ENCODE results near the gene C17orf75. TPM values are rescaled to one million over a fixed set of nuclear protein-coding genes. Genes with fewer than 3 reads are reported as not detected.
A peak's percentile ranks its signal among the peaks of the same experiment; 100 is the strongest.
"Not testable (repeated sequence)": the region's sequence is repeated elsewhere in the genome, so short reads cannot be mapped to it uniquely, and the experiment has no call there.

The C17orf75 gene, protein sequence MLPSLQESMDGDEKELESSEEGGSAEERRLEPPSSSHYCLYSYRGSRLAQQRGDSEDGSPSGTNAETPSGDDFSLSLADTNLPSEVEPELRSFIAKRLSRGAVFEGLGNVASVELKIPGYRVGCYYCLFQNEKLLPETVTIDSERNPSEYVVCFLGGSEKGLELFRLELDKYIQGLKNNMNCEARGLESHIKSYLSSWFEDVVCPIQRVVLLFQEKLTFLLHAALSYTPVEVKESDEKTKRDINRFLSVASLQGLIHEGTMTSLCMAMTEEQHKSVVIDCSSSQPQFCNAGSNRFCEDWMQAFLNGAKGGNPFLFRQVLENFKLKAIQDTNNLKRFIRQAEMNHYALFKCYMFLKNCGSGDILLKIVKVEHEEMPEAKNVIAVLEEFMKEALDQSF
- 52.4 and 73.0 TPM in 2 replicates for total RNA-seq (2014; rRNA removed; shearing (Covaris generic))

DNA sequence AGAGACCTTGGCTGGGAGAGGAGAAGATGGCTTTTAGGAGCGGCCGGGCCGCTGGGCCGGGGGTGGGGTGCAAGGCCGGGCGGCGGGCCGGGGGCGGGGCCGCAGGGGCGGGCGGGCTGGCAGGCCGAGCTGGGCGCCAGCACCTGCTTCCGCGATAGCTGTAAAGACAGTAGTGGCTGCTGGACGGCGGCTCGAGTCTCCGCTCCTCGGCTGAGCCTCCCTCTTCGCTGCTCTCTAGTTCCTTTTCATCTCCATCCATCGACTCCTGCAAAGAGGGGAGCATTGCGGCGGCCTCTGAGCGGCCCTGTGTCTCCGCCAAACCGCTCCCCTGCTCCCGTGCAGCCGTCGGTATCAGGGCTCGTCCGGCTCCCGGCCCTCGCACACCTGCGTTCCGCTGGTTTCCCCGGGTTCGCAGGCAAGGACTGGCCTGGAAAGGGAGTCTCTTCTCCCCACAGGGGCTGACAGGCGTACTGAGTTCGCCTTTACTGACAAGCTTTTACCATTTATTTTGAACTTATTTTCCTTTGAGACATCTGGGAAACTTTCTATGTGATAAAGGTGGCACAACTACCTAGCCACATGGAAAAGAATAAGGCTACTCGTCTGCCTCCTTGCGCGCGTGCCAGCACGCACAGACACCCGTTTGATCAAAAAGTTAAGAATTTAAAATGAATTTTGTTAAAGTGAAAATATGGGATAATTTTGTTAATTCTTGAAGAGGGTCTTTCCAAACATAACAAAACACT is at the start of gene C17orf75:
Gene C17orf75 (minus strand): TSS at position 317 of the 746 bp plus-strand sequence. CDS start 34 bp downstream, at position 283.
- peak within 1 kb of the TSS; percentile 80 for H3K4me3 ChIP-seq (ENCODE audit: insufficient read depth, low read depth, low read length)
- H3K36me3 ChIP-seq (replicated peaks; ENCODE audit: control insufficient read depth, insufficient read depth, low read length), result peaks cover 10% of the 10 kb centered on the region
- no peaks in the 10 kb centered on the region for H3K27me3 ChIP-seq (ENCODE audit: control insufficient read depth, insufficient read depth, low read length)
- DNase-seq, result peak; percentile 91

DNA sequence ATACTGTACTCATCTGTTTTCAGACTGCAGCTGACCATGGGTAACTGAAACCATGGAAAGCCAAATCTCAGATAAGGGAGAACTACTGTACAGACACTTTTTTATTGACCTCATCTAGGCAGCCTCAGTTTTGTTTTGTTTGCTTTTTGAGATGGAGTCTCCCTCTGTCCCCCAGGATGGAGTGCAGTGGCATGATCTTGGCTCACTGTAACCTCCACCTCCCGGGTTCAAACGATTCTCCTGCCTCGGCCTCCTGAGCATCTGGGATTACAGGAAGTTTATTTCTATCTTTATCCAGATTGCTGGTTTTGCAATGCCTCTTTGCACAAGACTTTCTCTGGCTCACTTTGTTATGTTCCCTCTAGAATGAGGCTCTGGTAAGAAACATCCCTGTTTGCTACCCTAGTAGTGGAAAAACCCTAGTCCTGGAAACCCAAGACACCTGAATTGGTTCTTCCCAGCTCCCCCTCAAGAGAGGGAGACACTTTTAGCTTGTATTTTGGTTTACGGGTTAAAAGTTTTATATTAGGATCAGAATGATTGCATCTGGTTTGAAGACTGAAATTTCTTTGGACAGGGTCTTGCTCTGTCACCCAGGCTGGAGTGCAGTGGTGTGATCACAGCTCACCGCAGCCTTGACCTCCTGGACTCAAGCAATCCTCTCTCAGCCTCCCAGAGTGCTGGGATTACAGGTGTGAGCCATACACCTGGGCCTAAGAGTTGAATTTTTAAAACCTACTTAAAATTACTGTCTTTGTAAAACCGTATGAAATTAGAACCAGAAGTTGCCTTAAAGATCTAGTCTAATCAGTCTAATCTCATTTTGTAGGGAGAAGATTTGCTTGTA is 46.9 kb upstream of the C17orf75 start:
- DNase-seq, result no peak
- Histone ChIP-seq H3K27me3 (ENCODE audit: control insufficient read depth, insufficient read depth, low read length) (no peaks in the 10 kb centered on the region), H3K36me3 (replicated peaks; ENCODE audit: control insufficient read depth, insufficient read depth, low read length) (no peaks in the 10 kb centered on the region; the same call in 1 of the 2 replicates), H3K4me3 (ENCODE audit: insufficient read depth, low read depth, low read length) (no peak overlapping the region)

DNA sequence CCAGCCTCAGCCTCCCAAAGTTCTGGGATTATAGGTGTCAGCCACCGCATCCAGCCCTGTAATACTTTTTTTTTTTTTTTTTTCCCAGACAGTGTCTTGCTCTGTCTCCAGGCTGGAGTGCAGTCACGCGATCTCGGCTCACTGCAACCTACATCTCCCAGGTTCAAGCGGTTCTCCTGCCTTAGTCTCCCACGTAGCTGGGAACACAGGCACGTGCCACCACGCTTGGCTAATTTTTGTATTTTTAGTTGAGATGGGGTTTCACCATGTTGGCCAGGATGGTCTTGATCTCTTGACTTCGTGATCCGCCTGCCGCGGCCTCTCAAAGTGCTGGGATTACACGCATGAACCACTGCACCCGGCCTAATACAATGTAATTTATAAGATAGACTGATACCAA is 46.2 kb upstream of the C17orf75 start:
- DNase-seq; H3K4me3 ChIP-seq (ENCODE audit: insufficient read depth, low read depth, low read length); H3K27me3 ChIP-seq (ENCODE audit: control insufficient read depth, insufficient read depth, low read length); H3K36me3 ChIP-seq (replicated peaks; ENCODE audit: control insufficient read depth, insufficient read depth, low read length): not testable (repeated sequence)

DNA sequence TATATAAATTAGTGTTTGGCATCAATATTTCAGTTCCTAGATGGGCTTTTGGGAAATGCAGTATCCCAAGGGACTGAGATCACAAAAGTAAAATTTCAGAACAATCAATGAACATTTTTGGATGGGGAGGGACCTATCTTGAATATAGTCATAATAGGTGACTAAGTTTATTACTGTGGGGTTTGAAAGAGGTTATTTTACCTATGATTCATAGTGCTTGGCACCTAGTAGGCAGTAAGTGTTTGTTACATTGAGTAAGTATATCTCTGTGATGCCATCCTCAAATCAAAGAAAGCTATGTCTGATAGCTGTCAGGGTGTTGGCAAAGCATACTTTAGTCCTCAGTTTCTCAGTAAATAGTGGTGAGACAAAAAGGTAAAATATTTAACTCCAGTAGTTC is 44.9 kb upstream of the C17orf75 start:
- Histone ChIP-seq H3K36me3 (replicated peaks; ENCODE audit: control insufficient read depth, insufficient read depth, low read length) (peaks cover 4% of the 10 kb centered on the region), H3K4me3 (ENCODE audit: insufficient read depth, low read depth, low read length) (no peak overlapping the region), H3K27me3 (ENCODE audit: control insufficient read depth, insufficient read depth, low read length) (no peaks in the 10 kb centered on the region)
- DNase-seq, result no peak

DNA sequence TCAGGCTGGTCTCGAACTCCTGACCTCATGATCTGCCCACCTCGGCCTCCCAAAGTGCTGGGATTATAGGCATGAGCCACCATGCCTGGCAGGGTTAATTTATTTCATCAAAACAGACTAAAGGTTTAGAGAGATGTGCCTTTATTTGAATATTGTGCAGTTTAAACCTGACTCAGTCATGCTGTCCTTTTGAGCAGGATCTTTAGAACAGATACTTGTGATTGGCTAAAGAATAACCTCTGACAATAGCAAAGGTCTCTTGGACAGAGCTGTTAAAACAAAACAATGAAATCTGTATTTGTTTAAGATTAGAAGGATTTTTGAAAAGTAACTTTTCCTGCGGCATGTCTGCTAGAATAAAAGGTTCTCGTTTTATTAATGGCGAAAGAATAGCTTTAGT is 44.0 kb upstream of the C17orf75 start:
- Histone ChIP-seq H3K36me3 (replicated peaks; ENCODE audit: control insufficient read depth, insufficient read depth, low read length) (peaks cover 4% of the 10 kb centered on the region), H3K4me3 (ENCODE audit: insufficient read depth, low read depth, low read length) (no peak overlapping the region), H3K27me3 (ENCODE audit: control insufficient read depth, insufficient read depth, low read length) (no peaks in the 10 kb centered on the region)
- DNase-seq, result no peak

DNA sequence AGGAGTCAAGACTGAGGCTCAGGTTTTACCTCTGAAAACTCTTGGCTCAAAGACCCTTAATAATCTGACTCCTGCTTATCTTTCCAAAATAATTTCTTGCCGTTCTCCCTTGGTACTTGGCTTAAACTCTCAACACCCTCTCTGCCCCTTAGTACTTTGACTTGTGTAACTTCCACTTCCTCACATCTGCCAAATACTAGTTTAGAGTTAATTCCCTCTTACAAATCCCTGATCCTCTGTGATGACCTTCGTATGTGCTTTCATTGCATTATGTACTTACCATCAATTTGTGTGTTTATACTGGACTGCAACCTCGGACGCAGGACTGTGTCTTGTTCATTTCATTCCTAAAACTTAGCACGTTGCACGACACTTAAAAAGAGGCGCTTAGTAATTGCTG is 43.1 kb upstream of the C17orf75 start:
- H3K36me3 ChIP-seq (replicated peaks; ENCODE audit: control insufficient read depth, insufficient read depth, low read length), result peaks cover 4% of the 10 kb centered on the region
- no peak overlapping the region for H3K4me3 ChIP-seq (ENCODE audit: insufficient read depth, low read depth, low read length)
- no peak for DNase-seq
- H3K27me3 ChIP-seq (ENCODE audit: control insufficient read depth, insufficient read depth, low read length), result no peaks in the 10 kb centered on the region

DNA sequence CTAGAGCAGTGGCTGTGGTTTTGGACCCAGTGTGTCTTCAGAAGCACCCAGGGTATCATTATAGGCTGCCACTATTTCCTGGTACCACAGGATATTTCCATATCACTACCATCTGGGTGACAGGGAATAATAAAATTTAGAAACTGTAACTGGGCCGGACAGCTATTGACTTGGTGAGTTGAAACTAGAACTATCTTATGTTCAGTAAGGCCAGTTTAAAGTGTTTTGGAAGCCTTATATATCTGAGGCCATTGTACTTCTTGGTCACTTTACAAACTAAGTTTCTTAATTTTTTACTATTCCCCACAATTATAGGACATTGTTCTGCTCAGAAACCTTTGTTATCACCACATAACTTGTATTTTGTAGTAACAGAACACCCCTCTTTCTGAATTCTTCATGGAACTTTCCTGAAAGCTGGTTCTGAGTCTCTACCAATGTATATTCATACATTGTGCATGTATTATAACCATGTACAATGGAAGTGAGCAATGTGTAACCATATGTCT is 42.0 kb upstream of the C17orf75 start:
- DNase-seq, result no peak

DNA sequence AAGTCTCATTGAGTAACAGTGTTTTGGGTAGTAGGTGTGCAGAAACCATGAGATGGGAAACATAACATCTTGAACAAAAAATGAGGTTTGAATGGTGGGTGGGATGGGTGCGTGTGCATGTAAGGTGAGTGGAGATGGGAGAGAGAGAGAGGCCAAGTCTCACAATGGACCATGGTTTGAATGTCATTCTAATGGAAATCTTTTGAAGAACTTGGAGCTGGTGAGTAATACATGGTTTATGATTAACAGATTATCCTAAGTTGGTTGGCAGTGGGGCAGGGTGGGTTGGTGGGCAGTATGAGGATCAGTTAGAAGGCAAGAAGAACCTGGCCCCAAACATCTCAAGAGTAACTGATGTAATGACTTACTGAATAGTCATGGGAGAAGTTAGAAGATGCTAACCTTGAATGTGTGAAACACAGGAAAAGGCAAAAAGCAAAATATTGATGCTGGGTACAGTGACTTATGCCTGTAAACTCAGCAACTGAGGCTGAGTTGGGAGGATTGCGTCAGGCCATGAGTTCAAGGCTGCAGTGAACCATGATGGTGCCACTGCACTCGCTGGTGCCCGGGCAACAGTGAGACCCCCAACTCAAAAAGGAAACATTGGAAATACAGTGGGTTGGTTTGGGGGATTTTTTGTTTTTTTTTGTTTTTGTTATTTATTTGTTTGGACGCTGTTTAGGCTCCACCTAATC is 40.7 kb upstream of the C17orf75 start:
- DNase-seq, result no peak
- Histone ChIP-seq H3K36me3 (replicated peaks; ENCODE audit: control insufficient read depth, insufficient read depth, low read length) (peaks cover 15% of the 10 kb centered on the region), H3K4me3 (ENCODE audit: insufficient read depth, low read depth, low read length) (no peak overlapping the region), H3K27me3 (ENCODE audit: control insufficient read depth, insufficient read depth, low read length) (no peaks in the 10 kb centered on the region)

More for the DNA sequence above, 42.0 kb upstream of the C17orf75 start:
- H3K27me3 ChIP-seq (ENCODE audit: control insufficient read depth, insufficient read depth, low read length), result no peaks in the 10 kb centered on the region
- peaks cover 5% of the 10 kb centered on the region for H3K36me3 ChIP-seq (replicated peaks; ENCODE audit: control insufficient read depth, insufficient read depth, low read length)
- no peak overlapping the region for H3K4me3 ChIP-seq (ENCODE audit: insufficient read depth, low read depth, low read length)

DNA sequence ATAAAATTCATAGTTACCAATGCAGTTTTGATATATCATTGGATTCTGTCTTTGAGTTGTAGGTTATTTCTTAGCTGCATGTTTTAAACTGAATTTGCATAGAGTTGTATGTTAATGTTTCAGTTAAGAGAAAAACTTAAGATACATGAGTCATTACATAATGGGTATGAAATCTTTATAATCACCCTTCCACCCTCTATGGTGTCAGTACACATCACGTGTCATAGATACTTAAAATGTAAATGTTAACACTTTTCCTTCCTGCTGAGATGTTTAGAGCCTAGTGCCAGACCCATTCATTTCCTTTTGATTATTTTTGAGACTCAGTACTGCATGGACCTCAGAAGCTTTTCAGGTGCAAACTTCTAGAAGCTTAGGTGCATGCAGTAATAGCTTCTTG is 28.5 kb upstream of the C17orf75 start:
- DNase-seq, result no peak
- Histone ChIP-seq H3K4me3 (ENCODE audit: insufficient read depth, low read depth, low read length) (no peak overlapping the region), H3K27me3 (ENCODE audit: control insufficient read depth, insufficient read depth, low read length) (no peaks in the 10 kb centered on the region), H3K36me3 (replicated peaks; ENCODE audit: control insufficient read depth, insufficient read depth, low read length) (peaks cover 51% of the 10 kb centered on the region)

DNA sequence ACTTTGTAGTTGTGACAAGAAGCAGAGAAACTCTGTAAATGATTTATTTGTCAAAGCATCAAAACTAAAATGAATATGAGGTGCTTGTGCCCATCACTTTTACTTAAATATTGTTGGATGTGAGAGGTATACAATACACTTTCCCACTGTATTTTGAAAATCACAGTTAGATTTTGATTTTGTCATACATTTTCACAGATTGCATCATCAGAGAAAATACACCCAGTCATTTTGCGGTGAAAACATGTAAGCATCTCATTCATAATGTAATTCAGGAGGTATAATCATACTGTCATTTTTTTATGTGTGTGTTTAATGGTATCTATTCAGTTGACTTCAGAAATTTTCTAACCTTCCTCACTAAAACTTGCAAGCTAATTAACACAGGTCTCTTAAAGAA is 19.3 kb upstream of the C17orf75 start:
- H3K27me3 ChIP-seq (ENCODE audit: control insufficient read depth, insufficient read depth, low read length), result no peaks in the 10 kb centered on the region
- H3K4me3 ChIP-seq (ENCODE audit: insufficient read depth, low read depth, low read length), result no peak overlapping the region
- peaks cover 53% of the 10 kb centered on the region for H3K36me3 ChIP-seq (replicated peaks; ENCODE audit: control insufficient read depth, insufficient read depth, low read length)
- no peak for DNase-seq

DNA sequence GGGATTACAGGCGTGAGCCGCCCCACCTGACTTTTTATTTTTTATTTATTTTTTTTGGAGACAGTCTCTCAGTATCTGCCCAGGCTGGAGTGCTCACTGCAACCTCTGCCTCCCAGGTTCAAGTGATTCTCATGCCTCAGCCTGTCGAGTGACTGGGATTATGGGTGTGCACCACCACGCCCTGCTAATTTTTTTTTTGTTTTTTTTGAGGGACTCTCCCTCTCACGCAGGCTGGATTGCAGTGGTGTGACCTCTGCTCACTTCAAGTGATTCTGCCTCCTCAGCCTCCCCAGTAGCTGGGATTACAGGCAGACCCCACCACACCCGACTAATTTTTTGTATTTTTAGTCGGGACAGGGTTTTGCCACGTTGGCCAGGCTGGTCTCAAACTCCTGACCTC is 15.6 kb upstream of the C17orf75 start:
- DNase-seq, result no peak
- H3K36me3 ChIP-seq (replicated peaks; ENCODE audit: control insufficient read depth, insufficient read depth, low read length), result peaks cover 45% of the 10 kb centered on the region
- no peaks in the 10 kb centered on the region for H3K27me3 ChIP-seq (ENCODE audit: control insufficient read depth, insufficient read depth, low read length)
- no peak overlapping the region for H3K4me3 ChIP-seq (ENCODE audit: insufficient read depth, low read depth, low read length)

DNA sequence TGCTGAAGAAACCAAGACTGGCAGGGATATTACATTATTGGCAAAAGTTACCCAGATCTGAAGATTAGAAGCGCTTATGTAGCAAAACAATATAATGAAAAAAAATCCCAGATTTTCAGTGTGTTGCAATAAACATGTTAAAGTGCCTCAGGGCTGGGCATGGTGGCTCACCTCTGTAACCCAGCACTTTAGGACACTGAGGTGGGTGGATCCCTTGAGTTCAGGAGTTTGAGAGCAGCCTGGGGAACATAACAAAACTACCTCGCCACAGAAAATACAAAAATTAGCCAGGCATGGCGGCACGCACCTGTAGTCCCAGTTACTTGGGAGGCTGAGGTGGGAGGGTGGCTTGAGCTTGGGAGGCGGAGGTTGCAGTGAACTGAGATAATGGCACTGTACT is 14.8 kb upstream of the C17orf75 start:
- Histone ChIP-seq H3K4me3 (ENCODE audit: insufficient read depth, low read depth, low read length) (no peak overlapping the region), H3K27me3 (ENCODE audit: control insufficient read depth, insufficient read depth, low read length) (no peaks in the 10 kb centered on the region), H3K36me3 (replicated peaks; ENCODE audit: control insufficient read depth, insufficient read depth, low read length) (peaks cover 40% of the 10 kb centered on the region)
- DNase-seq, result no peak

DNA sequence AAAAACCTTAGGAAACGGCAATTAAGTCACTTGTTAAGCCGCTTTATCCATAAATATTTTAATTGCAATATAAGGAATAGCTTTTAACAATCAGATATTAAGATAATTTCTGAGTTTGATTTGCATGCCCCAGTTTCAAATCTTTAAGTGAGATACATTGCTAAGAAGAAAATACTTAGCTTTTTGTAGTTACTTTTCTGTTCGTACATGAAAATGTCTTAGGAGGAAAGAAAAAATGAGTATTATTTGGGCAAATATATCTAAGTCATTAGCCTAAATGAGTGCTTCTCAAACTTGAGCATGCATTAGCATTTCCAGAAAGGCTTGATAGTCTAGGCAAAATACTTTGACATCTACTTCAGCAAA is 14.4 kb upstream of the C17orf75 start:
- no peak for DNase-seq
- peaks cover 40% of the 10 kb centered on the region for H3K36me3 ChIP-seq (replicated peaks; ENCODE audit: control insufficient read depth, insufficient read depth, low read length)
- no peak overlapping the region for H3K4me3 ChIP-seq (ENCODE audit: insufficient read depth, low read depth, low read length)
- H3K27me3 ChIP-seq (ENCODE audit: control insufficient read depth, insufficient read depth, low read length), result no peaks in the 10 kb centered on the region

Measured in H7 (cell line).